GM20000 (cell line): Measurements from ENCODE around the gene DNMT1.

Source experiments
- DNase-seq: peaks from one replicate; pipeline ENCODE4 v3.0.0; 2012; ENCODE audit warnings: low spot score
- CTCF ChIP-seq: IDR thresholded peaks from 2 replicates; pipeline ENCODE4 v1.5.1; 2012; ENCODE audit warnings: mild to moderate bottlenecking, control low read depth; ENCODE audit errors: extremely low read depth, missing control alignments

The DNMT1 gene

GRCh38 chr19:10116866-10117616, 77.7 kb downstream of the DNMT1 start:
- TF ChIP-seq CTCF, result no peak
- DNase-seq, result no peak

- no peak for DNase-seq
- no peak for TF ChIP-seq CTCF
Measured at GRCh38 chr19:10116085-10116865, 78.5 kb downstream of the DNMT1 start.

DNA sequence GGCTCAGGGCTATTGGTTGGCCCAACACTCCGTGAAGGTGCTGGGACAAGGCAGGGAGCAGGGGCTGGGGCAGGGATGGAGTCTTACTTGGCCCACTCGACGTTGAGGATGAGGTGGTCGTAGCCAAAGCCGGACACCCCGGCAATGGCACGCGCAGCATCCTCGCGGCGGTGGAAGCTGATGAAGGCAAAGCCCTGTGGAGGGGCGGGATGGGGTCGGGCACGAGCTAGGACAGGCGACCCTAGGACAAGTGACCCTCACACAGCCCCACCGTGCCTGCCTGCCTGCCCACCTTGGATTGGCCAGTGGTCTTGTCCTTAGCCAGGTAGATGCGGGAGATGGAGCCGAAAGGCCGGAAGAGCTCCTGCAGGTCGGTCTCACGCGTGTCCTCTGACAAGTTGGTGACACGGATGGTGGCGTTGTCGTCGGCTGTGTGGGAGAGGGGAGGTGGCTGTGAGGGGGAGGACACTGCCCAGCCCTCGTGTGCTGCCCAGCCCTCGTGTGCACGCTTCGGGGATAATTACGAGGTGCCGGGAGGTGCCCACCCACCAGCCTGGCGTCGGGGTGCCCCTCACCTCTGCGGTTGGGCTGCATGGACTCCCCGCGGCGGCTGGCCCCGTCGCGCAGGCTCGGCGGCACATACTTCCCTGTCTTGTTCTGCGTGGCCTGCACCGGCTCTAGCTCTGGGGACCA, 79.2 kb downstream of the DNMT1 start:
- TF ChIP-seq CTCF, result no peak
- DNase-seq, result no peak

DNA sequence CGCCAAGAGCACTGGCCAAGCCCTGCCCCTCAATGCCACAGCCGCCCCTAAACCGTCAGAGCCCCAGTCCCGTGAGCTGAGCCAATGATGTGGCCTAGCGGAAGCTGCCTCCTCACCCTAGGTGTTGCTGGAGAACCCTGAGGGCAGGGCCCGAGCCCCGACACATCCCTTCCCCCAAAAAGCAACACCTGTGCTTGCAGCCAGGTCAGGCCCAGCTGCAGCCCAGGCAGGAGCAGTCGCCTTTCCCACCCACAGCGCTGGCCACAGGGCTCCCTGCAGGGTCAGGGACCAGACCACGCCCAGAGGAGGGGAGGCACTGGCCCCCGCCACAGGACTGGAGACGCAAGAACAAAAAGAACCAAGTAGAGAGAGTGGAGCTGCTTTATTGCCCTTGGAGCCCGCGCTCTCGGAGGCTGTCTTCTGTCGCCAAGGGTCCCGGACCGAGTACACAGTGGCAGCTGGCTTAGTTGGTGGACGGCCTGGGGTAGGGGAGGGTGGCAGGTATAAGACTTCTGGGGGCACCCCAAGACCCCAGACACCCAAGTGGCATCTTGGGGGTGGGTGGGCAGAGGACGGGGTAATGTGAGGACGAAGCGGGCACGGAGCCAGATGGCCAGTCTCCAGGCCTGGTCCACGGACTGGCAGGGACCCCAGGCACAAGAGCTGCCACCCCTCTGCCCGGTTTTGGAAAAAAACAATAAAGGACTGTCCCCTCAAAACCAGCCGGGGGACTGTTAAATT, 79.9 kb downstream of the DNMT1 start:
- TF ChIP-seq CTCF, result no peak
- no peak for DNase-seq

GRCh38 chr19:10113964-10114650, 80.6 kb downstream of the DNMT1 start:
- TF ChIP-seq CTCF, result no peak
- DNase-seq, result no peak

DNA sequence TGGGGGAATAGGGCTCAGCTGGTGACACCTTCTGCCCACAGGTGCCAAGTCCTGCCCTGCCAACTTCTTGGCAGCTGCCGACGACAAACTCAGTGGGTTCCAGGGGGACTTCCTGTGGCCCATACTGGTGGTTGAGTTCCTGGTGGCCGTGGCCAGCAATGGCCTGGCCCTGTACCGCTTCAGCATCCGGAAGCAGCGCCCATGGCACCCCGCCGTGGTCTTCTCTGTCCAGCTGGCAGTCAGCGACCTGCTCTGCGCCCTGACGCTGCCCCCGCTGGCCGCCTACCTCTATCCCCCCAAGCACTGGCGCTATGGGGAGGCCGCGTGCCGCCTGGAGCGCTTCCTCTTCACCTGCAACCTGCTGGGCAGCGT, 81.2 kb downstream of the DNMT1 start:
- DNase-seq, result no peak
- TF ChIP-seq CTCF, result no peak
